Stimulated activated CD8-positive, alpha-beta memory T cell treated with anti-CD3 and anti-CD28 coated beads, Interleukin-15, amount 100 ng/mL, for 24 hours (primary cell): Measurements from ENCODE around the gene PALLD.

Experiments
- DNase-seq: peaks from one replicate; pipeline ENCODE4 v3.0.0-alpha.2; 2020; ENCODE audit warnings: low read depth

PALLD gene

GRCh38 chr4:168623011-168623410 lies 126.2 kb downstream of the PALLD start:
- no peak for DNase-seq

GRCh38 chr4:168623484-168623883 lies 126.6 kb downstream of the PALLD start:
- no peak for DNase-seq

- DNase-seq, result no peak
Measured at GRCh38 chr4:168628251-168628650, 131.4 kb downstream of the PALLD start.

- DNase-seq, result no peak
Measured at GRCh38 chr4:168629566-168629965, 132.7 kb downstream of the PALLD start.

GRCh38 chr4:168630445-168631187 lies 133.8 kb downstream of the PALLD start:
- DNase-seq, result no peak

- DNase-seq, result no peak
Measured at GRCh38 chr4:168631241-168632162, 134.7 kb downstream of the PALLD start.

GRCh38 chr4:168632301-168632725 lies 135.5 kb downstream of the PALLD start:
- DNase-seq, result no peak

- no peak for DNase-seq
Measured at GRCh38 chr4:168633064-168633463, 136.2 kb downstream of the PALLD start.

GRCh38 chr4:168633496-168633895 lies 136.6 kb downstream of the PALLD start:
- DNase-seq, result no peak

- DNase-seq, result no peak
Measured at GRCh38 chr4:168634276-168634802, 137.5 kb downstream of the PALLD start.

GRCh38 chr4:168636040-168636439 lies 139.2 kb downstream of the PALLD start:
- DNase-seq, result no peak

- DNase-seq, result no peak
Measured at GRCh38 chr4:168636506-168637196, 139.8 kb downstream of the PALLD start.

- DNase-seq, result no peak
Measured at GRCh38 chr4:168637872-168638756, 141.3 kb downstream of the PALLD start.

- no peak for DNase-seq
Measured at GRCh38 chr4:168639914-168640313, 143.1 kb downstream of the PALLD start.

GRCh38 chr4:168641811-168642140 lies 144.9 kb downstream of the PALLD start:
- DNase-seq, result no peak

- DNase-seq, result no peak
Measured at GRCh38 chr4:168642591-168642990, 145.7 kb downstream of the PALLD start.

GRCh38 chr4:168643111-168643795 lies 146.4 kb downstream of the PALLD start:
- no peak for DNase-seq

- DNase-seq, result no peak
Measured at GRCh38 chr4:168643796-168644159, 146.9 kb downstream of the PALLD start.

GRCh38 chr4:168646001-168646768 lies 149.3 kb downstream of the PALLD start:
- DNase-seq, result no peak
